NCI-H2171 treated with DMSO at 0.1 percent for 48 hours (cell line): ENCODE measurements around the gene DTD1.
"Not testable (repeated sequence)": the region's sequence is repeated elsewhere in the genome, so short reads cannot be mapped to it uniquely, and the experiment has no call there.

Source experiments
- DNase-seq: peaks from one replicate; lab custom pipeline; 2025; lab: John Stamatoyannopoulos, UW

The DTD1 gene

GRCh38 chr20:18743665-18744440 is 156.0 kb downstream of the DTD1 start:
- no peak for DNase-seq

GRCh38 chr20:18747090-18747489 is 159.2 kb downstream of the DTD1 start:
- no peak for DNase-seq

GRCh38 chr20:18748987-18749386 is 161.1 kb downstream of the DTD1 start:
- DNase-seq, result peak; percentile 96

GRCh38 chr20:18749528-18749927 is 161.7 kb downstream of the DTD1 start:
- DNase-seq, result no peak

DNA sequence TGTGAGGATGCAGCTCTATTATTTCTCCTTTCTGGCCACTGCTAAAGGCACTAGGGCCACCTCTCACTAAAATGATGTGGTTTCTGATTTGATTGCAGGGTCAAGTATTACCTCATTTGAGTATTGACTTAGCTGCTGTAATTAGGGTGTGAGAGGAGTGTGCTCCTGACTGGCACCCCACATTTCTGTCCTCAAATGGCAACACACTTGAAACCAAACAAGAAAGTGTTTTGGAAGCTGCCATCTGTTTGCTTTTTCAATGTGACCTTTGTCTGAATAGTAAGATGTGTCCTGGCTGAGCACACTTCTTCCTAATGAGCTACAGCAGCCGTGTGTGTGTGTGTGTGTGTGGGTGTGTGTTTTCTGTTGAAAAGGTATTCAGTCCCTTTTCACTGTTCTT is 162.9 kb downstream of the DTD1 start:
- DNase-seq, result peak; percentile 87

DNA sequence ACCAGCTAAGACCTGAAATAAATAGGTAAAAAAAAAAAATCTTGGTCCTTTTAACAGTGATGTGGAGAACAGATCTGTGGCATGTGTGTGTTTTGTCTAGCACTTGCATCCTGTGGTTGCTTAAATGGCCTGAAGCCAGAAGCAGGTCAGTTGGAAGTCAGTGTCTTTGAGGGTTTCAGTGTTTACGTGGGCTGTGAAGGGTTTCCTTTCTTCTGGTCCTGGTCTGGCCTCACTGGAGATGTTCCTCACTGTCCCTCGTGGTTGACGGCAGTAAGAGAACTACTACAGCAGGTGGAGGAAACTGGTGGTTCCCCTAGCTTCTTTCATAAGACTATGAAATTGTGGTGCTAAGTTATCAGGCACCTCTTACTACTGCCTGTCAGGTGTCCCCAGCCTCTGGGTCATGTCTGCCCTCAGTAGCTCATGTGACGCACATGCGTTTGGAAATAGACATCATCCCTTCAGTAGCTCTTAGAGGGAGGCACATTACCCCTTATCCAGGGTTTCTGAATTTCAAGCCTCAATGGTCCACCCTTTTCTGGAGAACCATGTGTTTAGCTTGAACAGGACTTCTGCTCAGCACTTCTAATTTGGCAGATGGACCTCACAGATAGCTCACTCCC is 166.3 kb downstream of the DTD1 start:
- no peak for DNase-seq

DNA sequence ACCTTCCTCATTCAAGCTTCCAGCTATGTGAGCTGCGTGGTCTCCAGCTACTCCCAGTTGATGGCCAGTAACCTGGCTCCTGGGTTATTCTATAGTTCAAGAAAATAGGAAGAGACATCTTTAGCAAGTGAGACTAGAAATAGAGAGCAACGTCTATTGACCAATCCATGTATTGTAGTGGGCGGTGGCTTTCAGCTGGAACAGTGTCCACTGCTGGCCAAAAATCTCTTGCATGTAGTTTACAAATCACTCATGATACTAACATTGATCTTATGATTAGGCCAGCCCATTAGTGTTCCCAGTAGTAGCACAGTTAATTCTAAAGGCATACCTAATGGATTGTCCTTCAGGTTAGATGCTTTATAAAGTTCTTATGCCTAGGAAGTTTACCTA is 166.8 kb downstream of the DTD1 start:
- DNase-seq, result no peak

DNA sequence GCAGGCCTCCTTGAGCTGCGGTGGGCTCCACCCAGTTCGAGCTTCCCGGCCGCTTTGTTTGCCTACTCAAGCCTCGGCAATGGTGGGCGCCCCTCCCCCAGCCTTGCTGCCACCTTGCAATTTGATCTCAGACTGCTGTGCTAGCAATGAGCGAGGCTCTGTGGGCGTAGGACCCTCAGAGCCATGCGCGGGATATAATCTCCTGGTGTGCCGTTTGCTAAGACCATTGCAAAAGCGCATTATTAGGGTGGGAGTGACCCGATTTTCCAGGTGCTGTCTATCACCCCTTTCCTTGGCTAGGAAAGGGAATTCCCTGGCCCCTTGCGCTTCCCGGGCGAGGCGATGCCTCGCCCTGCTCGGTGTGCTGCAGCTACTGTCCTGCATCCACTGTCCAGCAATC is 173.0 kb downstream of the DTD1 start:
- not testable (repeated sequence) for DNase-seq

DNA sequence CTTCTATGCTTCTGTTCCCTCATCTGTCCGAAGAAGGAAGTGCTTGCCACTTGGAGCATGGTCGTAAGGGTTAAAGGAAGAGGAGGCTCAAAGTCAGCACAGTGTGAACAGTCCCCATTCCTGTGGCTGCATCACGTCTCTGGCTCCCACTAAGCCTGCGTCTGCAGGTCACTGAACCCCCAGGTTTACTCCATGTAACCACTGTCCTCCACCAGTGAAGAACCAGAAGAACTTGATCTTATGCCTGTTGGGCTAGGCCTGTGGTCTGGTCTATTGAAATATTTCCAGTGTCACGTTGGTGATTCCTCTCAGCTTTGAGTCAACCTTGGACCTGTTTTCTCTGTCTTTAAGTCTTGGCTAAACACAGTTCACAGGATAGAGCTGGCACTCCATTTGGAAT is 179.8 kb downstream of the DTD1 start:
- DNase-seq, result no peak

- peak; percentile 88 for DNase-seq
Observed at GRCh38 chr20:18773566-18773965, 185.7 kb downstream of the DTD1 start.

- DNase-seq, result peak; percentile 17
Observed at GRCh38 chr20:18774207-18774606, 186.4 kb downstream of the DTD1 start.

DNA sequence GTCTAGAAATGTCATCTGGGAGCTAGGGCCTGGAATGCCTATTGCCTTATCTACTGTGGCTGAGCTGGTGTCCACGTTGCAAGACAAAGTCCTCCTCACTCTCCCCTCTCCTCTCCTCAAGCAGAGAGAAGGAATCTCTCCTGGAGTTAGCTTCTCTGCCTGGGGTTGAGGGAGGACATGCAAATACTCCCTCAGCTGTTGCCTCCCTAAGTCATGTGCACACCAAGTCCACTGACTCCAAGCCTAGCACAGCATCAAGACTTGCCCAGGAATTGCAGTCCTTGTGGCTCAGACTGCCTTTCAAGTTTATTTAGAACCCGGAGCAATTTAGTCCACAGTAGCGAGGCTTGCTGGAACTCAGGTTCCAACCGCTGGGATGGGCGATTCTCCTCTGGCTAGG is 187.8 kb downstream of the DTD1 start:
- DNase-seq, result no peak

GRCh38 chr20:18778690-18779392 is 191.0 kb downstream of the DTD1 start:
- no peak for DNase-seq

- no peak for DNase-seq
Observed at GRCh38 chr20:18780385-18781130, 192.7 kb downstream of the DTD1 start.

DNA sequence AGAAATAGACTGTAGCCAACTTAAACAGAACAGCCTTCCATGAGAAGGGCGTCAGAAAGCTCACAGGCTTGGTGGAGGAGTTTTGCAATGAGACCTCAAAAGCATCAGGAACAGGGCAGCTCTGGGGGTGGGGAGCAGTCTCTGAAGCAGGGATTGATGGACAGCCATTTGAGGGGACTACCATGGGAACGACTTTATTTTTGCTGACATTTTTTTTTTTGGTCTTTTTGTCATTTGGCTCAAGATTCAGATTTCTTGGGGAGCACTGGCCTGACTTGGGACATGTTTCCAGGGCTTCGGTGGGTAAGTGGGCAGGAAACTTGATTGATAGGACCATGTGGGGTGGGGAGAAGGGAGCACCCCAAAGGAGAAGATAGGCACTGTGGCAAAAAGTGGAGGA is 193.7 kb downstream of the DTD1 start:
- DNase-seq, result no peak

- DNase-seq, result no peak
Observed at GRCh38 chr20:18783385-18783959, 195.6 kb downstream of the DTD1 start.

DNA sequence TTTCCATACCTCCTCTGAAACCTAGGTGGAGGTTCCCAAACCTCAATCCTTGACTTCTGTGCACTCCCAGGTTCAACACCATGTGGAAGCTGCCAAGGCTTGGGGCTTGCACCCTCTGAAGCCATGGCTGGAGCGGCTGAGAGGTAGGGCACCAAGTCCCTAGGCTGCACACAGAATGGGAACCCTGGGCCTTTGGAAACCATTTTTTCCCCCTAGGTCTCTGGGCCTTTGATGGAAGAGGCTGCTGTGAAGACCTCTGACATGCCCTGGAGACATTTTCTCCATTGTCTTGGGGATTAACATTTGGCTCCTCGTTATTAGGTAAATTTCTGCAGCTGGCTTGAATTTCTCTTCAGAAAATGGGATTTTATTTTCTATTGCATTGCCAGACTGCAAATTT is 199.2 kb downstream of the DTD1 start:
- DNase-seq, result not testable (repeated sequence)

GRCh38 chr20:18788021-18788420 is 200.2 kb downstream of the DTD1 start:
- DNase-seq, result no peak

DNA sequence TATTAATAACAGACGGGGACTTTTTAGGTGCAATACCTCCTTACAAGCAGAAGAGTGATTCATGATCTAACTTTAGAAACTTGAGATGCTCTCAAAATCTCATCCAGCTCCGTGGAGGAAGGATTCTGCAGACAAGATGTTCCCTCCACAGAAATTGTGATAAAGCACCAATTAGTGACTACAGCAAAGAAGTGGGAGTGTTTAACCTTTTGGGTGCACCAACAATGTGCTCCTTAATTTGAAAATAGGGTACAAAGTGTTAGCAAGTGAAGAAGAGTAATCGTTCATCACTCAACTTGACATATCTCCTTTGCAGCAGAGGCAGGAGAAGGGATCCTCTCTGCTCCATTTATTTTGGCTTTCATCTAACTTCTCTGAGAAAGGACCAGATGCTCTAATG is 202.9 kb downstream of the DTD1 start:
- DNase-seq, result no peak

- DNase-seq, result peak; percentile 99
Observed at GRCh38 chr20:18793625-18794427, 206.0 kb downstream of the DTD1 start.

GRCh38 chr20:18794428-18794787 is 206.6 kb downstream of the DTD1 start:
- no peak for DNase-seq
